Osteocyte (in vitro differentiated cells): Measurements from ENCODE around the gene RTEL1. TPM values are rescaled to one million over a fixed set of nuclear protein-coding genes. Genes with fewer than 3 reads are reported as not detected.
"Not testable (repeated sequence)": the region's sequence is repeated elsewhere in the genome, so short reads cannot be mapped to it uniquely, and the experiment has no call there.

Experiments
- DNase-seq: peaks from one replicate; pipeline ENCODE4 v3.0.0; 2021; ENCODE audit warnings: mixed read lengths; ENCODE audit not compliant: unreplicated experiment; ENCODE audit errors: extremely low spot score
- H3K27ac Mint-ChIP-seq: one replicate; pipeline ENCODE4 v1.8.0; 2021; ENCODE audit warnings: mild to moderate bottlenecking, mixed read lengths; ENCODE audit not compliant: unreplicated experiment
- H3K27me3 Mint-ChIP-seq: one replicate; pipeline ENCODE4 v1.8.0; 2021; ENCODE audit warnings: mixed read lengths; ENCODE audit not compliant: unreplicated experiment
- H3K36me3 Mint-ChIP-seq: one replicate; pipeline ENCODE4 v1.8.0; 2021; ENCODE audit warnings: mixed read lengths; ENCODE audit not compliant: unreplicated experiment
- H3K4me1 Mint-ChIP-seq: one replicate; pipeline ENCODE4 v1.8.0; 2021; ENCODE audit warnings: mixed read lengths; ENCODE audit not compliant: unreplicated experiment
- H3K4me3 Mint-ChIP-seq: one replicate; pipeline ENCODE4 v1.8.0; 2021; ENCODE audit warnings: mild to moderate bottlenecking, moderate library complexity, mixed read lengths; ENCODE audit not compliant: unreplicated experiment
- H3K9me3 Mint-ChIP-seq: one replicate; pipeline ENCODE4 v1.8.0; 2021; ENCODE audit warnings: mixed read lengths; ENCODE audit not compliant: unreplicated experiment
- total RNA-seq: library from RNA; stranded (reverse); gene quantifications from 2 replicates; pipeline ENCODE4 v1.2.1, GENCODE V29; 2021
- TF ChIP-seq, protein P1 (sequence below): fragments of 200-600 bp; sonication (generic); IDR thresholded peaks from 2 replicates; pipeline ENCODE4 v1.5.0; 2021; ENCODE audit warnings: antibody characterized with exemption, mild to moderate bottlenecking, moderate library complexity

RTEL1 gene
- total RNA-seq, 1 donor from 2014 or later: 34.1 TPM

DNA sequence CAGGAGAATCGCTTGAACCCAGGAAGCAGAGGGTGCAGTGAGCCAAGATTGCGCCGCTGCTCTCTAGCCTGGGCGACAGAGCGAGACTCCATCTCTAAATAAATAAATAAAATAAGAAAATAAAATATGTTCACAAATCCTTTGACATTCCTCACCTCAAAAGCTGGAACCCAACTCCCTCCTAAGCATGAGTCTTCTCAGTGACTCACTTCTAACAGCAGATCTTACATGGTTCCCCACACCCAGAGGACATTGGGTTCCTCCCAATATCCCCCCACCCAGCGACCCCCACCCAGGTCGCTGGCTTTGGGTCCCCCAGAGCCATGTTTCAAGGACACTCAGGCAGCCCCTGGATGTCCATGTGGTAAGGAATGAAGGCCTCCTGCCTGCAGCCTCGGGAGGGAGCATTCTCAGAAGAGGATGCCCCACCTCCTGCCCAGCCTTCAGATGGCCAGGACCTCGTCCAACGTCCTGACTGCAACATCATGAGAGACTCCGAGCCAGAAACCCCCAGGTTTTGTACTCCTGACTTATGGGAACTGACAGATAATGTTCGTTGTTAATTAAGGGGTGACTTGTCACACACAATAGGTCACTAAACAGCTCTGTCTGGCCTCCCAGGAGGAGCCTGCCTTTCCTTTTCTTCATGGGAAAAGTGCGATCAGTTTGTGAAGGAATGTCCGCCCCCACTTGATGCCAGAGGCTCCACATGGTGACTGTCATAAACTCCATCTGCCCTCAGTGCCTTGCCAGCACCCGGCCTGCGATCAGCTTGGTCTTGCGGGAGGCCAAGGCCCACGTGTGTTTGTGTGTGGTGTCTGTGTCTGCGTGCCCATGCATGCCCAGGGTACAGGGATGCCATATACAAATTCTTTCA lies 21.1 kb upstream of the RTEL1 start:
- H3K27me3 Mint-ChIP-seq: no peaks in the 10 kb centered on the region
- no peak overlapping the region for H3K27ac Mint-ChIP-seq
- TF ChIP-seq, protein P1, sequence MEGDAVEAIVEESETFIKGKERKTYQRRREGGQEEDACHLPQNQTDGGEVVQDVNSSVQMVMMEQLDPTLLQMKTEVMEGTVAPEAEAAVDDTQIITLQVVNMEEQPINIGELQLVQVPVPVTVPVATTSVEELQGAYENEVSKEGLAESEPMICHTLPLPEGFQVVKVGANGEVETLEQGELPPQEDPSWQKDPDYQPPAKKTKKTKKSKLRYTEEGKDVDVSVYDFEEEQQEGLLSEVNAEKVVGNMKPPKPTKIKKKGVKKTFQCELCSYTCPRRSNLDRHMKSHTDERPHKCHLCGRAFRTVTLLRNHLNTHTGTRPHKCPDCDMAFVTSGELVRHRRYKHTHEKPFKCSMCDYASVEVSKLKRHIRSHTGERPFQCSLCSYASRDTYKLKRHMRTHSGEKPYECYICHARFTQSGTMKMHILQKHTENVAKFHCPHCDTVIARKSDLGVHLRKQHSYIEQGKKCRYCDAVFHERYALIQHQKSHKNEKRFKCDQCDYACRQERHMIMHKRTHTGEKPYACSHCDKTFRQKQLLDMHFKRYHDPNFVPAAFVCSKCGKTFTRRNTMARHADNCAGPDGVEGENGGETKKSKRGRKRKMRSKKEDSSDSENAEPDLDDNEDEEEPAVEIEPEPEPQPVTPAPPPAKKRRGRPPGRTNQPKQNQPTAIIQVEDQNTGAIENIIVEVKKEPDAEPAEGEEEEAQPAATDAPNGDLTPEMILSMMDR: no peak
- DNase-seq: no peak
- peaks cover 2% of the 10 kb centered on the region for H3K4me1 Mint-ChIP-seq
- H3K9me3 Mint-ChIP-seq: no peaks in the 10 kb centered on the region
- H3K4me3 Mint-ChIP-seq: no peak overlapping the region
- no peaks in the 10 kb centered on the region for H3K36me3 Mint-ChIP-seq

DNA sequence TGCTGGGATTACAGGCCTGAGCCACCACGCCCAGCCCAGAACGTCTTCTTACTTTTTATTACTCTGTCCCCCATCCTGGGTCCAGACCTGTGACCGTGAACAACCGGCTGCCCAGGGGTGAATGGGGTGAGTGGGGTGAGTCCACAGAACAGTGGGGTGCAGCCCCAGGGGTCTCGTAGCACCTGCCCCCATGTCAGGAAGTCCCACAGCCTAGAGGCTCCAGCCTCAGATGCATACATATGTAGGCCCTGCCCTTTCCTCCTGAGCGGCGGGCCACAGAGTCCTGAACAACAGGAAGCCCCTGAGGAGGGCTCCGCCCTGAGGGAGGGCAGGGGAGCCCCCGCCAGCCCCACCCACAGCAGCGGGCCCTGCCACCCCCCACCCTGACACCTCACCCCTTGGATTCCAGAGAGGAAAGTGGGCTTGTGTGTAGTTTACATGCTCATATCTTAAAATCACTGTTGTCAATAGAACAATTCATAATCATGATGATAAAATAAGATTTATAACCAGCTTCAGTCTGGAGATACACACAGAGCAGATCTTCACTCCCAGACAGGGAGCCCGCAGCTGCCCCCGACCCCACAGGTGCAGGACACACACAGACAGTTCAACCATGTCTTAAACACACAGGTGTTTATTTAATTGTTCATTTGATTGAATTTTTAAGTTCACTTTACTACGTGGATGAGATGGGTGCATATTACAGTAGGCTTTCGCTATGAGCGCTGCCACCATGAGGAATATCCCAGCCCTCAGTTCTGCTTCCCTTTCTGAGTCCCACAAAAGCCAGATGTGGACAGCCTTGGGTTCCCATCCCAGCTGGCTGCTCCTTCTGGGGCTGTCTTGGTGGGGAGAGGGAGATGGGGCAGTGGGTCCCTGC lies 18.8 kb upstream of the RTEL1 start:
- H3K4me1 Mint-ChIP-seq: peaks cover 6% of the 10 kb centered on the region
- TF ChIP-seq, protein P1: no peak
- H3K27me3 Mint-ChIP-seq: no peaks in the 10 kb centered on the region
- no peaks in the 10 kb centered on the region for H3K36me3 Mint-ChIP-seq
- H3K9me3 Mint-ChIP-seq: no peaks in the 10 kb centered on the region
- H3K27ac Mint-ChIP-seq: no peak overlapping the region
- no peak overlapping the region for H3K4me3 Mint-ChIP-seq
- no peak for DNase-seq

DNA sequence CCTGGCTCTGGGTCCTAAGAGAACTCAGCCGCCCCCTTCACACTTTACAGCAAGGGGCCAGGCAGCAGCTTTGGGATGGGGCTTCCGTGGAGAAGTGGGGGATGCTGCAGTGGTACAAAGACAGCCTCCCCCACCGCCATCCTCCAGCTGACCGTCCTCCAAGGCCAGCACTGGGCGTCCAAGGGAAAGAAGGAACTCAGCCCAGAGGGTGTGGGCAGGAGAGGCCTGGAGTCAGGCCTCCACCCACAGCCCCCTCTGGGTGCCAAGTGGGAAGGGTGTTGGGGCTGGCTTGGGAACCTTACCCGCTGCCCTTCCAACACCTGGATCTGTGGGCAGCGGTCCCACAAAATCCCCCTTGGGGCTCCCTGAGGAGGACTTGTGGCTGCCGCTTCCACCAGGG lies 18.0 kb upstream of the RTEL1 start:
- Mint-ChIP-seq H3K27ac (no peak overlapping the region), H3K4me1 (peaks cover 6% of the 10 kb centered on the region), H3K4me3 (no peak overlapping the region), H3K36me3 (no peaks in the 10 kb centered on the region), H3K27me3 (no peaks in the 10 kb centered on the region), H3K9me3 (no peaks in the 10 kb centered on the region)
- no peak for DNase-seq
- TF ChIP-seq, protein P1: no peak

DNA sequence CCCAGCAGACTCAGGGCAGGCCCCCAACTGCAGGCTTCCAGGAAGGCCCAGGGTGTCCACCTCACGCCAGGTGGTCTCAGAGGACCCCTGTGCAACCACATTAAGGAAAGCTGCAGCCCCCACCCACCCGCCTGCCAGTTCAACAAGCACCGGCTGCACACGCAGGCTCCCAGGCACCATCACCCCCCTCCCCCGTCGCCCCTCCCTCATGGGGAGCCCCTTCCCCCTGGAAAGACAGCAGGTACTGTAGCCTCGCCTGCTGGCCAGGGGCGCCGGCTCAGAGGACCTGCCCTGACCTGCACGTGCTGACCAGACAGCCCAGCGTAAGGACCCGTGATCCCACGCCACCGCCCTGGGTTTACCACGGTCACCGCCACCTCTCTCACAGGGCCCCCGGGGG lies 17.4 kb upstream of the RTEL1 start:
- not testable (repeated sequence) for H3K4me1 Mint-ChIP-seq, H3K4me3 Mint-ChIP-seq, H3K27me3 Mint-ChIP-seq

DNA sequence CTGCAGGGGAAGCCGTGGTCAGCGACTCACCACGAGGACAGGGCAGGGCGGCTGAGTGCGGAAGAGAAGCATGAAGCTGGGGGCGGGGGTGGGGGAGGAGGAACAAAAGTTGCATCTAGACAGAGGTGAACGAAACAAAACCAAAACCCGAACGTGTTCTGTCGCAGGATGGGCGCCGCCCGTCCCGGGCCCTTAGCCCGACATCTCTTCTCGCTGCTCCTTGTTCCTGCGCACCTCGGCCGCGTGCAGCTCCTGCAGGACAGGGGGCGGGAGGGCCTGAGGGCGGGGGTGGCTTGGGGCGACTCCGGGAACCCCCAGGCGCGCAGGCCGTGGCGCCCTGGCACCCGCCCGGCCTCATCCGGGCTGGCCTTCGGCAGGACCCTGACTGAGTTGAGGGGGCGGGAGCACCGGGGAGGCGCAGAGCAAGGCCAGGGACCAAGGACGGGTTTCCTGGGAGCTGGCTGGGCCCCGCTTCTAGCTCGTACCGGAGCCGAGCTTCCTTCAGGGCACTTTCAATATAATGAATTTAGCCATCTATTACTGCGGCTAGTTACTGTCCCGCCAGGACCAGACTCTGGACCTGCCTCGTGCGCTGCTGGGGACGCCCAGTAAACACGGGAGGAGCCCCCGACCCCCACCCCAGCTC lies 16.8 kb upstream of the RTEL1 start:
- H3K27ac Mint-ChIP-seq: no peak overlapping the region
- H3K36me3 Mint-ChIP-seq: no peaks in the 10 kb centered on the region
- H3K27me3 Mint-ChIP-seq: no peaks in the 10 kb centered on the region
- peaks cover 6% of the 10 kb centered on the region for H3K4me1 Mint-ChIP-seq
- TF ChIP-seq, protein P1: no peak
- no peak overlapping the region for H3K4me3 Mint-ChIP-seq
- no peaks in the 10 kb centered on the region for H3K9me3 Mint-ChIP-seq
- DNase-seq: no peak

More for the DNA sequence above, 17.4 kb upstream of the RTEL1 start:
- H3K36me3 Mint-ChIP-seq, H3K9me3 Mint-ChIP-seq, H3K27ac Mint-ChIP-seq, DNase-seq: not testable (repeated sequence)
